Skeletal muscle tissue (tissue), 4 donors: ENCODE results near the gene SLC22A4. TPM values are rescaled to one million over a fixed set of nuclear protein-coding genes. Genes with fewer than 3 reads are reported as not detected.

Experiments
- H3K27ac ChIP-seq: one replicate; pipeline ENCODE4 v1.7.0; 2013; ENCODE audit warnings: mild to moderate bottlenecking, low read depth, low read length, inconsistent platforms
- H3K27me3 ChIP-seq, 3 donors: one replicate each; pipeline ENCODE4 v1.7.0; 2013; ENCODE audit warnings: low read length in 3 of 3; ENCODE audit not compliant: control insufficient read depth in 3 of 3, insufficient read depth in 3 of 3
- H3K36me3 ChIP-seq, 3 donors: one replicate each; pipeline ENCODE4 v1.7.0; 2013; ENCODE audit warnings: low read length in 3 of 3; ENCODE audit not compliant: control insufficient read depth in 3 of 3, insufficient read depth in 3 of 3
- H3K4me1 ChIP-seq, 3 donors: one replicate each; pipeline ENCODE4 v1.7.0; 2013; ENCODE audit warnings: low read length in 3 of 3, mild to moderate bottlenecking in 3 of 3; ENCODE audit not compliant: control insufficient read depth in 3 of 3, insufficient read depth in 3 of 3
- H3K4me3 ChIP-seq, 3 donors: one replicate each; pipeline ENCODE4 v1.7.0; 2013; ENCODE audit warnings: low read length in 3 of 3
- H3K9ac ChIP-seq, 3 donors: one replicate each; pipeline ENCODE4 v1.7.0; 2013; ENCODE audit warnings: low read length in 3 of 3, mild to moderate bottlenecking in 3 of 3, moderate library complexity in 2 of 3, low read depth in 1 of 3
- H3K9me3 ChIP-seq, 3 donors: one replicate each; pipeline ENCODE4 v1.7.0; 2013; ENCODE audit warnings: low read length in 3 of 3; ENCODE audit not compliant: control insufficient read depth in 3 of 3
- total RNA-seq: library from RNA; depleted of rRNA; stranded (reverse); fragments of >200 nt; gene quantifications from one replicate; pipeline ENCODE4 v1.2.3, GENCODE V29; 2014
- donor health status: Osteomylitis.

SLC22A4 gene
- total RNA-seq, 1 donor from 2014 or later, result 3.1 TPM

GRCh38 chr5:132363431-132364112 lies 69.4 kb downstream of the SLC22A4 start:
- Histone ChIP-seq H3K9ac (no peak overlapping the region), H3K36me3 (peaks cover 0 to 7% (median 4%) of the 10 kb centered on the region in 3 donors), H3K27me3 (no peaks in the 10 kb centered on the region), H3K4me1 (peaks cover 12 to 34% (median 20%) of the 10 kb centered on the region in 3 donors), H3K4me3 (no peak overlapping the region), H3K27ac (peak overlapping the region; percentile 85), H3K9me3 (no peaks in the 10 kb centered on the region)

GRCh38 chr5:132364319-132364718 lies 70.1 kb downstream of the SLC22A4 start:
- Histone ChIP-seq H3K9ac (no peak overlapping the region), H3K4me1 (peaks cover 12 to 38% (median 20%) of the 10 kb centered on the region in 3 donors), H3K27ac (peak overlapping the region; percentile 85), H3K27me3 (no peaks in the 10 kb centered on the region), H3K36me3 (peaks cover 0 to under 1% (median 0%) of the 10 kb centered on the region in 3 donors), H3K4me3 (peak overlapping the region in 1 of 3 donors; percentile 29), H3K9me3 (no peaks in the 10 kb centered on the region)

- H3K9me3 ChIP-seq, result no peaks in the 10 kb centered on the region
- peaks cover 13 to 41% (median 21%) of the 10 kb centered on the region in 3 donors for H3K4me1 ChIP-seq
- no peak overlapping the region for H3K9ac ChIP-seq
- peak overlapping the region; percentile 85 for H3K27ac ChIP-seq
- no peak overlapping the region for H3K4me3 ChIP-seq
- H3K36me3 ChIP-seq, result peaks cover 0 to under 1% (median 0%) of the 10 kb centered on the region in 3 donors
- H3K27me3 ChIP-seq, result no peaks in the 10 kb centered on the region
These were observed 71.0 kb downstream of the SLC22A4 start for GRCh38 chr5:132365213-132365612.

- no peak overlapping the region for H3K4me3 ChIP-seq
- H3K9ac ChIP-seq, result no peak overlapping the region
- H3K36me3 ChIP-seq, result peaks cover 0 to 3% (median 0%) of the 10 kb centered on the region in 3 donors
- H3K27ac ChIP-seq, result no peak overlapping the region
- no peaks in the 10 kb centered on the region for H3K27me3 ChIP-seq
- no peaks in the 10 kb centered on the region for H3K9me3 ChIP-seq
- H3K4me1 ChIP-seq, result peaks cover 26 to 62% (median 30%) of the 10 kb centered on the region in 3 donors
These were observed 74.0 kb downstream of the SLC22A4 start for GRCh38 chr5:132368186-132368585.

GRCh38 chr5:132369007-132369473 lies 74.8 kb downstream of the SLC22A4 start:
- Histone ChIP-seq H3K4me3 (peak overlapping the region; percentile 74 to 95 (median 76)), H3K27ac (peak overlapping the region; percentile 84), H3K9me3 (no peaks in the 10 kb centered on the region), H3K36me3 (peaks cover 0 to 3% (median 0%) of the 10 kb centered on the region in 3 donors), H3K27me3 (no peaks in the 10 kb centered on the region), H3K9ac (peak overlapping the region; percentile 78 to 93 (median 87)), H3K4me1 (peaks cover 20 to 60% (median 31%) of the 10 kb centered on the region in 3 donors)

- Histone ChIP-seq H3K4me1 (peaks cover 14 to 59% (median 32%) of the 10 kb centered on the region in 3 donors), H3K9me3 (no peaks in the 10 kb centered on the region), H3K9ac (peak within 1 kb of the TSS; percentile 78 to 93 (median 87)), H3K4me3 (peak within 1 kb of the TSS; percentile 74 to 95 (median 76)), H3K36me3 (peaks cover 0 to 4% (median 3%) of the 10 kb centered on the region in 3 donors), H3K27ac (peak within 1 kb of the TSS; percentile 84), H3K27me3 (no peaks in the 10 kb centered on the region)
These were observed 75.4 kb downstream of the SLC22A4 start, which contains the start of gene SLC22A5 for GRCh38 chr5:132369474-132370180. TSS of gene SLC22A5 (plus strand) at chr5:132369710. CDS start at chr5:132369973, 263 bp downstream.

GRCh38 chr5:132370181-132370970 lies 76.2 kb downstream of the SLC22A4 start:
- peaks cover 0 to 4% (median 3%) of the 10 kb centered on the region in 3 donors for H3K36me3 ChIP-seq
- H3K4me1 ChIP-seq, result peaks cover 13 to 52% (median 32%) of the 10 kb centered on the region in 3 donors
- peak overlapping the region; percentile 74 to 95 (median 76) for H3K4me3 ChIP-seq
- peak overlapping the region; percentile 78 to 93 (median 87) for H3K9ac ChIP-seq
- no peaks in the 10 kb centered on the region for H3K9me3 ChIP-seq
- H3K27ac ChIP-seq, result peak overlapping the region; percentile 84
- H3K27me3 ChIP-seq, result no peaks in the 10 kb centered on the region

GRCh38 chr5:132370971-132371602 lies 76.9 kb downstream of the SLC22A4 start:
- peak overlapping the region; percentile 84 for H3K27ac ChIP-seq
- peak overlapping the region; percentile 74 to 95 (median 76) for H3K4me3 ChIP-seq
- H3K9ac ChIP-seq, result peak overlapping the region in 2 of 3 donors; percentile 87 to 93
- no peaks in the 10 kb centered on the region for H3K27me3 ChIP-seq
- peaks cover 13 to 58% (median 38%) of the 10 kb centered on the region in 3 donors for H3K4me1 ChIP-seq
- no peaks in the 10 kb centered on the region for H3K9me3 ChIP-seq
- peaks cover 0 to 4% (median 3%) of the 10 kb centered on the region in 3 donors for H3K36me3 ChIP-seq

- Histone ChIP-seq H3K36me3 (peaks cover 0 to 4% (median 3%) of the 10 kb centered on the region in 3 donors), H3K9ac (peak overlapping the region in 2 of 3 donors; percentile 15 to 93), H3K27me3 (no peaks in the 10 kb centered on the region), H3K4me3 (peak overlapping the region in 2 of 3 donors; percentile 47 to 95), H3K27ac (peak overlapping the region; percentile 3), H3K4me1 (peaks cover 15 to 63% (median 43%) of the 10 kb centered on the region in 3 donors), H3K9me3 (no peaks in the 10 kb centered on the region)
These were observed 77.4 kb downstream of the SLC22A4 start for GRCh38 chr5:132371603-132371994.
